Nucleus accumbens (tissue), 56 donors: Measurements from ENCODE around the gene LRRC56.
"Not testable (repeated sequence)": the region's sequence is repeated elsewhere in the genome, so short reads cannot be mapped to it uniquely, and the experiment has no call there.

Experiments used
- DNase-seq, 56 donors: peaks; one replicate each; lab custom pipeline; 2025; lab: John Stamatoyannopoulos, UW

Gene LRRC56

GRCh38 chr11:501001-501682, 36.2 kb upstream of the LRRC56 start:
- DNase-seq = no peak

GRCh38 chr11:501683-502287, 35.5 kb upstream of the LRRC56 start:
- DNase-seq = no peak

- no peak for DNase-seq
Measured at GRCh38 chr11:502288-503178, 34.8 kb upstream of the LRRC56 start.

GRCh38 chr11:503179-503981, 33.9 kb upstream of the LRRC56 start:
- DNase-seq = peak in 54 of 56 donors; percentile 26 to 94 (median 78)

GRCh38 chr11:504053-504993, 33.0 kb upstream of the LRRC56 start:
- peak in 4 of 56 donors; percentile 6 to 62 (median 47) for DNase-seq

- DNase-seq = no peak
Measured at GRCh38 chr11:504994-505344, 32.4 kb upstream of the LRRC56 start.

DNA sequence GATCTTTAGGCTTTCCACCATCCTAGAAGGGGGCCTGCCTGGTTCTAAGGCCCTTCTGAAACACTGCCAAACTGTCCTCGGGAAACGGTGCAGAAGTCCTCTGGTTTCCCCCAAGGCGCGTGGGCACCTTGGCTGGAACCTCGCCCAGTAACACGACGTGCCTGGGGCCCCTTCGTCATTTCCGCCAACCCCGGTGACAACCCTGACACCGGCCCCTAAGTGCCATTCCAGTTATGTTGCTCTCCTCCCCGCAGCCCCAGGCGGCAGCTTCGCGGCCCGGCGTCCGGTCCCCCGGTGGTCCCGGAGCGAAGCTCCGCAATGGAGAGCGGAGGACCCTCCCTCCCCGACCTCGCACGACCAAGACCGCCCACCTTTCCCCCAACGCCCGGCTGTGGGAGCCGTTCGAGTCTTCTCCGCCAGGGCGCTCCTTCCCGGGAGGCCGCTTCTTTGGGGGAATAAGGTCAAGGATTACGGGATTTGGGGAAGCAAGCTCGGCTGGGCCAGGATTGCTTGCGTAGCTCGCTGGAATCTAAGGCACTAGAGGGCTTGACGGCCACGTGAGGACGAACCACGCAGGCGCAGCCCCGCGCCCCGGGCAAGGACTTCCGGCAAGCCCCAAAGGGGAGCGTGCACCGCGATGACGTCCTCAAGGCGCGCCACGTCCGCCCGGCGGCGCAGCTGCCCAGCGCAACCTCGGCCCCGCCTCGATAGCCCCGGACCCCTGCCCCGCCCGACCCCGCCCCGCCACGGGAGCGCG, 30.9 kb upstream of the LRRC56 start:
- peak; percentile 80 to 99 (median 96) for DNase-seq

GRCh38 chr11:506995-507726, 30.2 kb upstream of the LRRC56 start, which contains the start of gene RNH1:
RNH1 (minus strand) TSS chr11:507242; CDS start chr11:502162, 5,080 bp downstream.
- peak; percentile 85 to 100 (median 98) for DNase-seq

DNA sequence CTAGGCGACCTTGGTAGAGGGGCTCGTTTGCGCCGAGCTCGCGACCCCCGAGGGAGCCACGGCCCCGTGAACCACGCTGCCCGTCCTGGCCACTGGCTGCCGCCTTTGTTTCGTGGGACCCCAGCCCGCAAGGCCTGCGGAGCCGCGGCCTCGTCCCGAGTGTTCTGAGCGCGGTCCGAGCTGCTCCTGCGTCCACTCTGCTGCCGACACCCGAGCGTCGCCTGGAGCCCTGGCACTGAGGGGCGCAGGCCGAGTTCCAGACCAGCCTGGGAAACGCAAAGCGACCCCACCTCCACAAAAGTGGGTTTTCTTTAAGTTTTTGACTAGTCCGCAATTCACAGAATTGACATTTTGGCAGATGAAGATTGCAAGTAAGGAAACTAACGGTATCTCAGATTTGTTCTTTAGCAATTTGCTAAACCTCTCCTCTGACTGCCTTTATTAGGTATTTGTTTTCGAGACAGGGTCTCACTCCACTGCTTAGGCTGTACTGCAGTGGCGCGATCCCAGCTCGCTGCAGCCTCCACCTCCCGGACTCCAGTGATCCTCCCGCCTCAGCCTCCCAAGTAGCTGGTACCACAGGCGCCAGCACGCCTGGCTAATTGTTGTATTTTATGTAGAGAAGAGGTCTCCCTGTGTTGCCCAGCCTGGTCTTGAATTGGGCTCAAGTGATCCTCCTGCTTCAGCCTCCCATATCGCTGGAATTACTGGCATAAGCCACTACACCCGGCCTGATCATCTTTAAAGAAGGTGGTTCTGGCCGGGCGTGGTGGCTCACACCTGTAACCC, 29.4 kb upstream of the LRRC56 start:
- DNase-seq = peak in 1 of 56 donors; percentile 63

DNA sequence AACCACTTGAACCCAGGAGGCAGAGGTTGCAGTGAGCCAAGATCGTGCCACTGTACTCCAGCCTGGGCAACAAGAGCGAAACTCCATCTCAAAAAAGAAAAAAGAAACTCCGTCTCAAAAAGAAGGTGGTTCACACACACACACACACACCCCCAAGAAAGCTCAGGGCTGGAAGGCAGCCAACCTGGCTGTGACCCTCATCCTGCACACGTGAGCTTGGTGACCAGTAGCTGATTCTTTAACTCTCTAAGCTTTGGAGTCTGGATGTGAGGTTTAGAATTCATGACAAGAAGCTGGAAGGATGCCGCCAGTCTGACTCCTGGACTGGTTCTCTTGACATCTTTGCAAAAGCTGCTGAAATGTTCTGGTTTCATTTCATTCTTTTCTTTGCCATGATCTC, 28.4 kb upstream of the LRRC56 start:
- no peak for DNase-seq

GRCh38 chr11:512761-513595, 24.3 kb upstream of the LRRC56 start:
- DNase-seq = no peak

- DNase-seq = no peak
Measured at GRCh38 chr11:514606-515005, 22.7 kb upstream of the LRRC56 start.

DNA sequence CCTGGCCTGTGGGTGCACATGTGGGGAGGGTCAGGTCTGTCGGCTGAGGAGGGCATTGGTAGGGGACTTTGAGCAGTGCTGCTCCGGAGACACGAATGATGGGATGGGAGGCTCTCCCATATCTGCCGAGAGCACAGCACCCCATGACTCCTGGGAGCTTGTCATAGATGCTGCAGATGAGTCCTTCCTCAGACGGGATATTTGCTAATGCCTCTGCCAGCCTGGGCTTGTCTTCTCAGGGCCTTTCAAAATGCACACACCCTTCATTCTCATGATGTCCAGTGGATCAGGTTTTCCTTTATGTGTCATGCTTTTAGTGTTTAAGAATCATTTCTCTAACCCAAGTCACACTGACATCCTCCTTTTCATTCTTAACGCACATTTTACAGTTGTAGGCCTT, 22.2 kb upstream of the LRRC56 start:
- no peak for DNase-seq

DNA sequence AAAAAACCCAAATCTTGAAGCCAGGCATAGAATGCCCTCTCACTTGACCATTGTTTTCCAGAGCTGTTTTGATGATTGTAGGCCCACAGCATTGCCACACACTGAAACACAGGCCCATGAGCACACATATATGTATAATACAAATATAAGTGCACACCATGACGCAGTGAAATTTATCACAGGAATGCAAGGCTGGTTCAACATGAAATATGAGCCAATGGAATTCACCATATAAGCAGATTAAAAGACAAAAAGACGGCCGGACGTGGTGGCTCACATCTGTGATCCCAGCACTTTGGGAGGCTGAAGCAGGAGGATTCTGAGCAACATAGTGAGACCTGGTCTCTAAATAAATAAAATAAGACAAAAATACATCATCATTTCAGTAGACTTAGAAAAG, 20.9 kb upstream of the LRRC56 start:
- no peak for DNase-seq

DNA sequence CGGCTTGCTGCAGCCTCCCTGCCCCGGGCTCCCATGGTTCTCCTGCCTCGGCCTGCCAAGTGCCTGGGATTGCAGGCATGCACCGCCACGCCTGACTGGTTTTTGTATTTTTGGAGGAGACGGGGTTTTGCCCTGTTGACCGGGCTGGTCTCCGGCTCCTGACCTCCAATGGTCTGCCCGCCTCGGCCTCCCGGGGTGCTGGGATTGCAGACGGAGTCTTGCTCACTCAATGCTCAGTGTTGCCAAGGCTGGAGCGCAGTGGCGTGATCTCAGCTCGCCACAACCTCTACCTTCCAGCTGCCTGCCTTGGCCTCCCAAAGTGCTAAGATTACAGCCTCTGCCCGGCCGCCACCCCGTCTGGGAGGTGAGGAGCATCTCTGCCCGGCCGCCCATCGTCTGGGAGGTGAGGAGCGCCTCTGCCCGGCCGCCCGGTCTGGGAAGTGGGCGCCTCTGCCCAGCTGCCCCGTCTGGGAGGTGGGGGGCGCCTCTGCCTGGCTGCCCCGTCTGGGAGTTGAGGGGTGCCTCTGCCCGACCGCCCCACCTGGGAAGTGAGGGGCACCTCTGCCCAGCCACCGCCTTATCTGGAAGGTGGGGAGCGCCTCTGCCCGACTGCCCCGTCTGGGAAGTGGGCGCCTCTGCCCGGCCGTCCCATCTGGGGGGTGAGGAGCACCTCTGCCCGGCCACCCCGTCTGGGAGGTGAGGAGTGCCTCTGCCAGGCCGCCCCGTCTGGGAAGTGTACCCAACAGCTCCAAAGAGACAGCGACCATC, 20.2 kb upstream of the LRRC56 start:
- not testable (repeated sequence) for DNase-seq
